ENCODE results near the gene JARID2. TPM values are rescaled to one million over a fixed set of nuclear protein-coding genes. Genes with fewer than 3 reads are reported as not detected.

Gene JARID2
- total RNA-seq (ENCODE audit: low replicate concordance) = 4.3 and 8.0 TPM in 2 replicates

DNA sequence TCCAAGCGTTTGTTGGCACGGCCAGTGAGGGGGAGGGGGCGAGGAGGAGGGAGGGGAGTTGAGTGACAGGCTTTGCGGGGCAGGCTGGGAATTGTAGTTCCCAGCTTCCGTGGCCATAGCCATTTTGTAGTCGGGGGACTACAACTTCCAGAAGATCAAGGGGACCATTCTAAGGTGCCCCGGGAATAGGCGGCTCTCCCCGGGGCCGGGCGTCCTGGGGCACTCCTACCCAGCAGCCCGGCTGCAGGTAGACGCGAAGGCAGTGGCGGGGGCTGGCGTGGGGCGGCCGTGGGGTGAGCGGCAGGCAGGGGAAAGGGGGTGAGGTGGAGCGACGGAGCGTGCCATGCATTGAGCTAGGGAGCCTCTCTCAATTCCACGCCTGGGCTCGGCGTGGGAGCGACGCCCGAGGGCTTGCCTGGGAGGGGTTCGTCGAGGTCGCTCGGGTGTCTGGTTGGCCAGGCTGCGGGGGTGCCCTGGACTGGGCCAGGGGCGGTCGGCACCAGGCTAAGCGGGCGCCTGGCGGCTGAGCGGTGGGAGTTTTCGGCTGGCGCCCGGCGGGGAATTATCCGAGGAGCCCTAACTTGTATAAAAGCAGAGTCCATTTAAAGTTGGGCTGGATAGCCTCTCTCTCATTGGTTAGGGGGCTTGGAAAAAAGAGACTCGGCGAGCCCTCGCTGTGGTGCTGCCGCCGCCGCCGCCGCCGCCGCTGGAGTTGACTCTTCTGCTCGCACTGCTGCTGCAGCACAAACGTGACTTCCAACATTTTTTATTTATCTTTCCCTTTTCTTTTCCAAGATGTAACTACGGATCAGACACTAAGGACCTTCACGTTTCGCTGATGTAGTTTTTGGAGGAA is at the start of gene JARID2:
TSS of gene JARID2 (plus strand) at position 709 of the 856 bp plus-strand sequence. CDS start 471 bp downstream, outside the sequence.

